PC-3 (cell line): ENCODE measurements around the gene MADCAM1. TPM values are rescaled to one million over a fixed set of nuclear protein-coding genes. Genes with fewer than 3 reads are reported as not detected.

Source experiments
- ATAC-seq: fragments of 200-7000 bp; cut with Tn5 transposase; 2 replicates; pipeline ENCODE4 v1.9.1; 2020; ENCODE audit warnings: mild to moderate bottlenecking, moderate library complexity
- BruUV-seq: library from RNA; stranded (reverse); fragments of 400-500 nt; replicated peaks from 2 replicates; lab custom pipeline; 2021; lab: Mats Ljungman, UMichigan
- CTCF ChIA-PET: fragments of 300-600 bp; sonication (Branson Sonifier 250); formaldehyde crosslinking; loops from one replicate; lab custom pipeline; 2022; ENCODE audit warnings: antibody characterized with exemption; lab: Charles Lee
- POLR2A ChIA-PET: fragments of 300-600 bp; sonication (Branson Sonifier 250); formaldehyde crosslinking; loops from one replicate; lab custom pipeline; 2022; ENCODE audit warnings: antibody characterized with exemption; ENCODE audit not compliant: unreplicated experiment; lab: Charles Lee
- DNase-seq: peaks from one replicate; pipeline ENCODE4 v3.0.0-alpha.2; 2015
- H2AFZ ChIP-seq: fragments of 300-600 bp; sonication (generic); 2 replicates; pipeline ENCODE4 v1.6.0; 2016; ENCODE audit warnings: antibody characterized with exemption, low read length
- H3F3A ChIP-seq: fragments of 300-600 bp; sonication (generic); one replicate; pipeline ENCODE4 v1.6.0; 2017; ENCODE audit warnings: antibody characterized with exemption, low read length, control low read depth, mild to moderate bottlenecking; ENCODE audit not compliant: unreplicated experiment
- H3K27ac ChIP-seq: fragments of 300-600 bp; sonication (generic); 2 replicates; pipeline ENCODE4 v1.5.1; 2016; ENCODE audit warnings: mild to moderate bottlenecking, low read length
- H3K27me3 ChIP-seq: fragments of 300-600 bp; sonication (generic); 2 replicates; pipeline ENCODE4 v1.6.1; 2016; ENCODE audit warnings: low read length, mixed read lengths
- H3K36me3 ChIP-seq: fragments of 300-600 bp; sonication (generic); 2 replicates; pipeline ENCODE4 v1.6.1; 2016; ENCODE audit warnings: low read depth, mixed run types, low read length, mixed read lengths
- H3K4me1 ChIP-seq: fragments of 300-600 bp; sonication (generic); 2 replicates; pipeline ENCODE4 v1.5.1; 2016; ENCODE audit warnings: low read length; ENCODE audit not compliant: insufficient read depth
- H3K4me2 ChIP-seq: fragments of 300-600 bp; sonication (generic); 2 replicates; pipeline ENCODE4 v1.6.0; 2016; ENCODE audit warnings: low read length
- H3K4me3 ChIP-seq: fragments of 300-600 bp; sonication (generic); 2 replicates; pipeline ENCODE4 v1.5.1; 2016; ENCODE audit warnings: mild to moderate bottlenecking, low read length, mixed read lengths
- H3K79me2 ChIP-seq: fragments of 300-600 bp; sonication (generic); 2 replicates; pipeline ENCODE4 v1.6.1; 2017; ENCODE audit warnings: low read length, mixed read lengths
- H3K9ac ChIP-seq: fragments of 300-600 bp; sonication (generic); 2 replicates; pipeline ENCODE4 v1.6.0; 2016; ENCODE audit warnings: mild to moderate bottlenecking, low read length
- H3K9me2 ChIP-seq: fragments of 300-600 bp; sonication (generic); replicated peaks from 2 replicates; pipeline ENCODE4 v1.6.1; 2016; ENCODE audit warnings: mixed run types, low read length, mixed read lengths
- H3K9me3 ChIP-seq: fragments of 300-600 bp; sonication (generic); 2 replicates; pipeline ENCODE4 v1.6.1; 2016; ENCODE audit warnings: low read length, mixed read lengths
- H4K20me1 ChIP-seq: fragments of 300-600 bp; sonication (generic); 2 replicates; pipeline ENCODE4 v1.6.1; 2016; ENCODE audit warnings: low read length, mixed read lengths
- EZH2 ChIP-seq: fragments of 300-600 bp; sonication (generic); IDR thresholded peaks from one replicate; pipeline ENCODE4 v1.6.1; 2017; ENCODE audit warnings: antibody characterized with exemption, mild to moderate bottlenecking, low read length; ENCODE audit not compliant: unreplicated experiment
- EZH2phosphoT487 ChIP-seq: fragments of 300-600 bp; sonication (generic); IDR thresholded peaks from 2 replicates; pipeline ENCODE4 v1.6.1; 2018; ENCODE audit warnings: mild to moderate bottlenecking, antibody characterized with exemption, low read length, borderline replicate concordance
- intact Hi-C: fragments of 100-400 bp; cut with micrococcal nuclease; formaldehyde crosslinking; loops from 2 replicates; pipeline ENCODE4 v1.9.0; 2023
- total RNA-seq: library from RNA; depleted of rRNA; stranded (reverse); fragments of >200 nt; gene quantifications from 2 replicates; pipeline ENCODE4 v1.2.3, GENCODE V29; 2014
- TF ChIP-seq, protein P1 (sequence below): fragments of 300-600 bp; sonication (generic); conservative IDR thresholded peaks from 2 replicates; pipeline ENCODE4 v1.5.1; 2017; ENCODE audit warnings: antibody characterized with exemption, low read depth, mild to moderate bottlenecking, low read length

MADCAM1 gene
- total RNA-seq, 1 experiment from 2014 or later: 0.11 TPM

DNA sequence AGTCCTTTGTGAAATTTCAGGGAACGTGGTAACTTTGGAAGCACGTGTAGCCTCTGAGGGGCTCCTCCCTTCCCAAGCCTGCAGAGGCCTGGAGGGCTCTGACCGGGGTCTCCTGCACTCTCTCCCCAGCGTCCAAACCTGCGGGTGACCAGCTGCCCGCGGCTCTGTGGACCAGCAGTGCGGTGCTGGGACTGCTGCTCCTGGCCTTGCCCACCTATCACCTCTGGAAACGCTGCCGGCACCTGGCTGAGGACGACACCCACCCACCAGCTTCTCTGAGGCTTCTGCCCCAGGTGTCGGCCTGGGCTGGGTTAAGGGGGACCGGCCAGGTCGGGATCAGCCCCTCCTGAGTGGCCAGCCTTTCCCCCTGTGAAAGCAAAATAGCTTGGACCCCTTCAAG, 8.3 kb downstream of the MADCAM1 start:
- no peaks in the 10 kb centered on the region for H3K9me2 ChIP-seq
- H2AFZ ChIP-seq: no peak overlapping the region
- no peaks in the 10 kb centered on the region for H3F3A ChIP-seq
- peaks cover 10% of the 10 kb centered on the region; the same call in 1 of the 2 replicates for H3K4me1 ChIP-seq
- ATAC-seq: no peak
- no peak overlapping the region for H3K4me3 ChIP-seq
- no peak for DNase-seq
- peaks cover 11% of the 10 kb centered on the region for H3K79me2 ChIP-seq
- no TSS peak for BruUV-seq
- POLR2A ChIA-PET: no interaction called here
- no peaks in the 10 kb centered on the region for H3K36me3 ChIP-seq
- no peaks in the 10 kb centered on the region for H3K9me3 ChIP-seq
- TF ChIP-seq EZH2phosphoT487 (no peak), EZH2 (no peak)
- TF ChIP-seq, protein P1, sequence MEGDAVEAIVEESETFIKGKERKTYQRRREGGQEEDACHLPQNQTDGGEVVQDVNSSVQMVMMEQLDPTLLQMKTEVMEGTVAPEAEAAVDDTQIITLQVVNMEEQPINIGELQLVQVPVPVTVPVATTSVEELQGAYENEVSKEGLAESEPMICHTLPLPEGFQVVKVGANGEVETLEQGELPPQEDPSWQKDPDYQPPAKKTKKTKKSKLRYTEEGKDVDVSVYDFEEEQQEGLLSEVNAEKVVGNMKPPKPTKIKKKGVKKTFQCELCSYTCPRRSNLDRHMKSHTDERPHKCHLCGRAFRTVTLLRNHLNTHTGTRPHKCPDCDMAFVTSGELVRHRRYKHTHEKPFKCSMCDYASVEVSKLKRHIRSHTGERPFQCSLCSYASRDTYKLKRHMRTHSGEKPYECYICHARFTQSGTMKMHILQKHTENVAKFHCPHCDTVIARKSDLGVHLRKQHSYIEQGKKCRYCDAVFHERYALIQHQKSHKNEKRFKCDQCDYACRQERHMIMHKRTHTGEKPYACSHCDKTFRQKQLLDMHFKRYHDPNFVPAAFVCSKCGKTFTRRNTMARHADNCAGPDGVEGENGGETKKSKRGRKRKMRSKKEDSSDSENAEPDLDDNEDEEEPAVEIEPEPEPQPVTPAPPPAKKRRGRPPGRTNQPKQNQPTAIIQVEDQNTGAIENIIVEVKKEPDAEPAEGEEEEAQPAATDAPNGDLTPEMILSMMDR: no peak
- no peak overlapping the region for H3K9ac ChIP-seq
- no peak overlapping the region for H3K27ac ChIP-seq
- CTCF ChIA-PET: no interaction called here
- no peaks in the 10 kb centered on the region for H3K27me3 ChIP-seq
- intact Hi-C loops: no loop called here
- H3K4me2 ChIP-seq: no peak overlapping the region
- no peaks in the 10 kb centered on the region for H4K20me1 ChIP-seq

- Histone ChIP-seq H3K27ac (peak overlapping the region; percentile 92), H3K9ac (peak overlapping the region; percentile 89), H2AFZ (peak overlapping the region; percentile 93), H3K9me3 (no peaks in the 10 kb centered on the region), H3K4me3 (peak overlapping the region; percentile 99), H3K9me2 (no peaks in the 10 kb centered on the region), H3F3A (no peaks in the 10 kb centered on the region), H3K79me2 (peaks cover 11% of the 10 kb centered on the region), H3K4me2 (peak overlapping the region; percentile 91), H3K36me3 (no peaks in the 10 kb centered on the region; the same call in 1 of the 2 replicates), H4K20me1 (no peaks in the 10 kb centered on the region), H3K27me3 (no peaks in the 10 kb centered on the region), H3K4me1 (peaks cover 10% of the 10 kb centered on the region; the same call in 1 of the 2 replicates)
- BruUV-seq: no TSS peak
- TF ChIP-seq, protein P1: peak; percentile 81
- no peak for TF ChIP-seq EZH2phosphoT487
- peak; percentile 84 for ATAC-seq
- DNase-seq: peak; percentile 97
- ChIA-PET POLR2A (no interaction called here), CTCF (interaction anchor here (1.0 kb wide), 2 partner anchors 9 to 18 kb away, joined by 4 to 5 read pairs; no protein-coding TSS in a partner anchor)
- intact Hi-C loops: no loop called here
These were observed 10.4 kb downstream of the MADCAM1 start for GRCh38 chr19:506404-507285.
